K562 (cell line): ENCODE results near the gene KIF26B. TPM values are rescaled to one million over a fixed set of nuclear protein-coding genes. Genes with fewer than 3 reads are reported as not detected.

ENCODE experiments used
- ATAC-seq: fragments of 200-7000 bp; cut with Tn5 transposase; 3 replicates; pipeline ENCODE4 v1.9.1; 2020; ENCODE audit warnings: moderate library complexity
- BruUV-seq: library from RNA; stranded (reverse); fragments of 400-500 nt; replicated peaks from 2 replicates; lab custom pipeline; 2021; lab: Mats Ljungman, UMichigan
- CTCF ChIA-PET: fragments of 300-600 bp; formaldehyde crosslinking; extraction: SDS; loops from one replicate; lab custom pipeline; 2021; ENCODE audit warnings: low intra/inter-chr PET ratio; lab: Yijun Ruan, JAX
- POLR2A ChIA-PET: fragments of 300-600, 350-650 bp; sonication (Branson Sonifier 250); formaldehyde crosslinking; extraction: SDS; loops from one replicate; lab custom pipeline; 2021; ENCODE audit warnings: antibody characterized with exemption, inconsistent platforms; lab: Yijun Ruan, JAX
- DNase-seq, 4 experiments: peaks; one replicate each; pipeline versions ENCODE4 v3.0.0 to v3.0.0-alpha.2; 2011 to 2018; ENCODE audit warnings: low spot score in 3 of 4, mixed read lengths in 3 of 4; ENCODE audit errors: extremely low read depth in 1 of 4
- FAIRE-seq: peaks from 2 replicates; lab custom pipeline; 2011; peaks lifted over from hg19 to GRCh38; lab: Jason Lieb, UNC
- H2AFZ ChIP-seq: 2 replicates; pipeline ENCODE4 v1.6.0; 2011; ENCODE audit warnings: low read depth, low read length, control low read depth, inconsistent platforms
- H3K27ac ChIP-seq: fragments of 200-600 bp; 3 replicates; pipeline ENCODE4 v1.8.0; 2011; ENCODE audit warnings: low read depth, mild to moderate bottlenecking, control low read depth, inconsistent platforms, low read length, moderate library complexity, mixed read lengths; ENCODE audit errors: extremely low read depth
- H3K27me3 ChIP-seq, 2 experiments: fragments of 300-600 bp in 1 of 2; 2 replicates in 1 of 2; 3 replicates in 1 of 2; pipeline versions ENCODE4 v1.6.0 to v1.8.0; 2011; ENCODE audit warnings: inconsistent platforms in 2 of 2, low read length in 2 of 2, mild to moderate bottlenecking in 1 of 2, mixed read lengths in 1 of 2, moderate library complexity in 1 of 2; ENCODE audit not compliant: control insufficient read depth in 2 of 2, insufficient read depth in 2 of 2
- H3K36me3 ChIP-seq: fragments of 300-600 bp; 3 replicates; pipeline ENCODE4 v1.8.0; 2011; ENCODE audit warnings: mild to moderate bottlenecking, low read length, inconsistent platforms; ENCODE audit not compliant: control insufficient read depth, insufficient read depth
- H3K4me1 ChIP-seq, 2 experiments: fragments of 200-600 bp in 1 of 2; replicated peaks in 1 of 2; 2 replicates in 1 of 2; 3 replicates in 1 of 2; pipeline versions ENCODE4 v1.5.1 to v1.8.0; 2011; ENCODE audit warnings: inconsistent platforms in 2 of 2, low read length in 2 of 2, mild to moderate bottlenecking in 1 of 2, mixed read lengths in 1 of 2, moderate library complexity in 1 of 2; ENCODE audit not compliant: control insufficient read depth in 2 of 2, insufficient read depth in 2 of 2
- H3K4me2 ChIP-seq: 2 replicates; pipeline ENCODE4 v1.6.1; 2011; ENCODE audit warnings: low read length, control low read depth, inconsistent platforms, mixed read lengths; ENCODE audit not compliant: insufficient read depth
- H3K4me3 ChIP-seq: fragments of 200-600 bp; sonication (generic), shearing (Covaris generic); 2 replicates; pipeline ENCODE4 v1.5.1; 2016; ENCODE audit warnings: control low read depth, inconsistent platforms
- H3K79me2 ChIP-seq: fragments of 200-600 bp; 3 replicates; pipeline ENCODE4 v1.8.0; 2011; ENCODE audit warnings: low read length, inconsistent platforms; ENCODE audit not compliant: control insufficient read depth, insufficient read depth
- H3K9ac ChIP-seq, 2 experiments: 2 replicates each; pipeline versions ENCODE4 v1.6.0 to v1.6.1; 2011; ENCODE audit warnings: low read depth in 2 of 2, low read length in 2 of 2, control low read depth in 1 of 2, inconsistent platforms in 1 of 2, mild to moderate bottlenecking in 1 of 2, mixed read lengths in 1 of 2; ENCODE audit not compliant: insufficient read depth in 1 of 2
- H3K9me1 ChIP-seq: one replicate; pipeline ENCODE4 v1.6.0; 2011; ENCODE audit warnings: inconsistent platforms, mild to moderate bottlenecking, low read length, moderate library complexity; ENCODE audit not compliant: control insufficient read depth, insufficient read depth
- H3K9me3 ChIP-seq: replicated peaks from 2 replicates; pipeline ENCODE4 v1.5.1; 2011; ENCODE audit warnings: low read depth, low read length, inconsistent platforms; ENCODE audit not compliant: control insufficient read depth, insufficient read depth
- H4K20me1 ChIP-seq: replicated peaks from 2 replicates; pipeline ENCODE4 v1.6.1; 2011; ENCODE audit warnings: low read length, inconsistent platforms, mixed read lengths; ENCODE audit not compliant: control insufficient read depth, insufficient read depth
- SIRT6 ChIP-seq: IDR thresholded peaks from one replicate; pipeline ENCODE4 v1.6.1; 2012; ENCODE audit warnings: low read depth, mild to moderate bottlenecking, control low read depth, inconsistent platforms, low read length, moderate library complexity
- TSC22D4 ChIP-seq: fragments of 450-650 bp; IDR thresholded peaks from 2 replicates; pipeline ENCODE4 v1.6.1; 2016; ENCODE audit warnings: missing genetic modification characterization, missing biosample characterization, control low read depth
- WGBS: fragments of 100-300 bp; shearing (Covaris generic); methylation state at CpG from one replicate; pipeline ENCODE4 v1.1.6; 2016; ENCODE audit warnings: low coverage, mixed read lengths; ENCODE audit not compliant: insufficient coverage; ENCODE audit errors: missing lambda C conversion rate; 5-methylcytosine and 5-hydroxymethylcytosine counted together
- in situ Hi-C: fragments of 300-500 bp; cut with MboI; formaldehyde crosslinking; loops from 4 replicates; pipeline ENCODE4 v1.15.0; 2018; ENCODE audit warnings: inconsistent platforms, mixed read lengths
- intact Hi-C: fragments of 100-400 bp; cut with micrococcal nuclease; formaldehyde crosslinking; loops from 2 replicates; pipeline ENCODE4 v1.14.2; 2022
- polyA plus RNA-seq, 8 experiments: library from polyadenylated mRNA; depleted of rRNA in 4 of 8; stranded (reverse) in 5 of 8; unstranded in 3 of 8; fragments of >200 nt; fragmentation: Nextera tagmentation in 2 of 8; fragmentation: Illumina TruSeq in 1 of 8; extraction: Ambion mirVana in 2 of 8; extraction: Trizol in 1 of 8; gene quantifications; 2 replicates each; pipeline versions ENCODE4 v1.2.1 to v1.2.3, GENCODE V29; 2011 to 2014; ENCODE audit warnings: inconsistent platforms in 1 of 8, missing spikeins in 1 of 8
- total RNA-seq, 7 experiments: library from RNA; depleted of rRNA in 6 of 7; stranded (reverse); fragments of >200 nt in 6 of 7; fragmentation: Illumina TruSeq in 2 of 7; extraction: Trizol in 2 of 7; gene quantifications; 2 replicates each; pipeline versions ENCODE4 v1.2.1 to v1.2.3, GENCODE V29; 2011 to 2021; ENCODE audit warnings: low replicate concordance in 1 of 7
- TF ChIP-seq, protein P1 (sequence below), 3 experiments: IDR thresholded peaks in 2 of 3; conservative IDR thresholded peaks in 1 of 3; 2 replicates each; pipeline ENCODE4 v1.5.1; 2011 to 2012; ENCODE audit warnings: low read length in 3 of 3, mild to moderate bottlenecking in 3 of 3, control low read depth in 2 of 3, improper control_type of control experiment in 1 of 3, inconsistent platforms in 1 of 3, low read depth in 1 of 3, mixed read lengths in 1 of 3, moderate library complexity in 1 of 3; ENCODE audit not compliant: insufficient read depth in 2 of 3
- TF ChIP-seq, protein P2 (sequence below): fragments of 450-650 bp; IDR thresholded peaks from 2 replicates; pipeline ENCODE4 v1.6.1; 2016; ENCODE audit warnings: antibody characterized with exemption

The KIF26B gene
- total and polyA plus RNA-seq, 9 of the 15 experiments (the other 6 are each of a cell fraction or from before 2014, with no cell fraction given): 0.02 to 0.08 (median 0.03) TPM; not detected in 6

GRCh38 chr1:245327842-245328241 lies 173.1 kb downstream of the KIF26B start:
- Histone ChIP-seq H4K20me1 (0 out of 2 replicates have a peak, but pooled peaks cover 3% of the 10 kb centered on the region), H3K4me3 (no peak overlapping the region), H3K79me2 (no peaks in the 10 kb centered on the region), H3K27me3 (peaks cover 56 to 72% of the 10 kb centered on the region in 2 experiments), H3K4me1 (0 out of 5 replicates have a peak, but pooled peaks cover 0 to 3% of the 10 kb centered on the region in 2 experiments), H2AFZ (no peak overlapping the region), H3K27ac (no peak overlapping the region), H3K4me2 (no peak overlapping the region), H3K9ac (no peak overlapping the region), H3K9me1 (no peaks in the 10 kb centered on the region), H3K36me3 (no peaks in the 10 kb centered on the region), H3K9me3 (no peaks in the 10 kb centered on the region)
- no TSS peak for BruUV-seq
- ChIA-PET CTCF (no interaction called here), POLR2A (interaction anchor here (2.2 kb wide), 1 partner anchor 10 kb away, joined by 8 read pairs; no protein-coding TSS in a partner anchor)
- no peak for FAIRE-seq
- WGBS: 2% methylated on average over 4 of the region's 4 CpGs
- no peak for DNase-seq
- no peak for TF ChIP-seq SIRT6
- no peak for TF ChIP-seq TSC22D4 (tag)
- intact Hi-C loops (no loop called here), in situ Hi-C loops (no loop called here)
- no peak for ATAC-seq

- ChIA-PET CTCF (no interaction called here), POLR2A (no interaction called here)
- TF ChIP-seq, protein P1, sequence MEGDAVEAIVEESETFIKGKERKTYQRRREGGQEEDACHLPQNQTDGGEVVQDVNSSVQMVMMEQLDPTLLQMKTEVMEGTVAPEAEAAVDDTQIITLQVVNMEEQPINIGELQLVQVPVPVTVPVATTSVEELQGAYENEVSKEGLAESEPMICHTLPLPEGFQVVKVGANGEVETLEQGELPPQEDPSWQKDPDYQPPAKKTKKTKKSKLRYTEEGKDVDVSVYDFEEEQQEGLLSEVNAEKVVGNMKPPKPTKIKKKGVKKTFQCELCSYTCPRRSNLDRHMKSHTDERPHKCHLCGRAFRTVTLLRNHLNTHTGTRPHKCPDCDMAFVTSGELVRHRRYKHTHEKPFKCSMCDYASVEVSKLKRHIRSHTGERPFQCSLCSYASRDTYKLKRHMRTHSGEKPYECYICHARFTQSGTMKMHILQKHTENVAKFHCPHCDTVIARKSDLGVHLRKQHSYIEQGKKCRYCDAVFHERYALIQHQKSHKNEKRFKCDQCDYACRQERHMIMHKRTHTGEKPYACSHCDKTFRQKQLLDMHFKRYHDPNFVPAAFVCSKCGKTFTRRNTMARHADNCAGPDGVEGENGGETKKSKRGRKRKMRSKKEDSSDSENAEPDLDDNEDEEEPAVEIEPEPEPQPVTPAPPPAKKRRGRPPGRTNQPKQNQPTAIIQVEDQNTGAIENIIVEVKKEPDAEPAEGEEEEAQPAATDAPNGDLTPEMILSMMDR (IDR thresholded peaks at IDR 0.05 in 2 of 3, conservative IDR thresholded peaks at IDR 0.05 in 1 of 3; ENCODE audit: insufficient read depth in 2 of 3, low read depth in 1 of 3, low read length in 3 of 3): 0 out of 6 replicates have a peak, but pooled peaks of 1 of the 3 experiments have one; percentile 1
- TF ChIP-seq, protein P2, sequence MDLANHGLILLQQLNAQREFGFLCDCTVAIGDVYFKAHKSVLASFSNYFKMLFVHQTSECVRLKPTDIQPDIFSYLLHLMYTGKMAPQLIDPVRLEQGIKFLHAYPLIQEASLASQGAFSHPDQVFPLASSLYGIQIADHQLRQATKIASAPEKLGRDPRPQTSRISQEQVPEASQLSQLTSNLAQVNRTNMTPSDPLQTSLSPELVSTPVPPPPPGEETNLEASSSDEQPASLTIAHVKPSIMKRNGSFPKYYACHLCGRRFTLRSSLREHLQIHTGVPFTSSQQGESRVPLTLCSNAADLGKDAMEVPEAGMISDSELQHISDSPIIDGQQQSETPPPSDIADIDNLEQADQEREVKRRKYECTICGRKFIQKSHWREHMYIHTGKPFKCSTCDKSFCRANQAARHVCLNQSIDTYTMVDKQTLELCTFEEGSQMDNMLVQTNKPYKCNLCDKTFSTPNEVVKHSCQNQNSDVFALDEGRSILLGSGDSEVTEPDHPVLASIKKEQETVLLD: no peak
- DNase-seq: no peak
- Histone ChIP-seq H3K4me1 (0 out of 5 replicates have a peak, but pooled peaks cover 0 to 3% of the 10 kb centered on the region in 2 experiments), H3K4me3 (no peak overlapping the region), H3K27ac (no peak overlapping the region), H3K9ac (no peak overlapping the region), H3K4me2 (no peak overlapping the region), H3K27me3 (peaks cover 57 to 88% of the 10 kb centered on the region in 2 experiments), H3K9me1 (no peaks in the 10 kb centered on the region), H3K9me3 (no peaks in the 10 kb centered on the region), H2AFZ (no peak overlapping the region), H3K36me3 (no peaks in the 10 kb centered on the region), H3K79me2 (no peaks in the 10 kb centered on the region), H4K20me1 (0 out of 2 replicates have a peak, but pooled peaks cover 3% of the 10 kb centered on the region)
- ATAC-seq: no peak
- no TSS peak for BruUV-seq
- no peak for FAIRE-seq
- intact Hi-C loops: no loop called here
- in situ Hi-C loops: no loop called here
- WGBS: 37% methylated on average over 23 of the region's 26 CpGs
These were observed 176.2 kb downstream of the KIF26B start for GRCh38 chr1:245330951-245331350.
